Neural cell (in vitro differentiated cells): Measurements from ENCODE around the gene COL23A1. TPM values are rescaled to one million over a fixed set of nuclear protein-coding genes. Genes with fewer than 3 reads are reported as not detected.

Experiments used
- H2AFZ ChIP-seq: fragments of 200-600, 300-800 bp; sonication (generic), shearing (Covaris generic); 2 replicates; pipeline ENCODE4 v1.6.0; 2014; ENCODE audit warnings: low read depth, mild to moderate bottlenecking, antibody characterized with exemption, low read length, moderate library complexity
- H3F3A ChIP-seq: fragments of 200-600 bp; shearing (Covaris generic); 2 replicates; pipeline ENCODE4 v1.6.1; 2016; ENCODE audit warnings: mild to moderate bottlenecking, moderate library complexity, mixed read lengths, antibody characterized with exemption, low read length; ENCODE audit not compliant: insufficient read depth, poor library complexity, severe bottlenecking
- H3K27ac ChIP-seq: fragments of 200-600, 300-800 bp; sonication (generic), shearing (Covaris generic); 2 replicates; pipeline ENCODE4 v1.5.1; 2014; ENCODE audit warnings: mild to moderate bottlenecking, low read length, moderate library complexity
- H3K27me3 ChIP-seq: fragments of 300-800, 200-600 bp; sonication (generic), shearing (Covaris generic); 2 replicates; pipeline ENCODE4 v1.6.0; 2014; ENCODE audit warnings: mild to moderate bottlenecking, low read depth, low read length, moderate library complexity; ENCODE audit not compliant: insufficient read depth
- H3K36me3 ChIP-seq: fragments of 300-800, 200-600 bp; sonication (generic), shearing (Covaris generic); 2 replicates; pipeline ENCODE4 v1.5.1; 2014; ENCODE audit warnings: mild to moderate bottlenecking, antibody characterized with exemption, low read length, moderate library complexity; ENCODE audit not compliant: insufficient read depth
- H3K4me2 ChIP-seq: fragments of 300-800, 200-600 bp; sonication (generic), shearing (Covaris generic); 2 replicates; pipeline ENCODE4 v1.6.0; 2014; ENCODE audit warnings: mild to moderate bottlenecking, low read length
- H3K4me3 ChIP-seq: fragments of 300-800, 200-600 bp; sonication (generic), shearing (Covaris generic); 2 replicates; pipeline ENCODE4 v1.5.1; 2014; ENCODE audit warnings: mild to moderate bottlenecking, low read length, moderate library complexity
- H3K79me2 ChIP-seq: fragments of 200-600 bp; shearing (Covaris generic); replicated peaks from 2 replicates; pipeline ENCODE4 v1.6.0; 2014; ENCODE audit warnings: mild to moderate bottlenecking, low read length, moderate library complexity; ENCODE audit not compliant: insufficient read depth
- H3K9ac ChIP-seq: fragments of 300-800, 200-600 bp; sonication (generic), shearing (Covaris generic); 2 replicates; pipeline ENCODE4 v1.6.1; 2016; ENCODE audit warnings: mild to moderate bottlenecking, low read length, mixed read lengths
- H3K9me2 ChIP-seq: fragments of 200-600 bp; shearing (Covaris generic); 2 replicates; pipeline ENCODE4 v1.6.1; 2016; ENCODE audit warnings: mild to moderate bottlenecking, low read length, mixed read lengths; ENCODE audit not compliant: insufficient read depth
- H3K9me3 ChIP-seq: fragments of 200-600, 300-800 bp; sonication (generic), shearing (Covaris generic); 2 replicates; pipeline ENCODE4 v1.6.1; 2016; ENCODE audit warnings: mild to moderate bottlenecking, mixed run types, low read length, moderate library complexity, mixed read lengths
- H4K20me1 ChIP-seq: fragments of 200-600 bp; shearing (Covaris generic); 2 replicates; pipeline ENCODE4 v1.6.1; 2016; ENCODE audit warnings: mild to moderate bottlenecking, mixed run types; ENCODE audit not compliant: insufficient read depth
- EP300 ChIP-seq: fragments of 450-650 bp; conservative IDR thresholded peaks from 2 replicates; pipeline ENCODE4 v1.6.1; 2014; ENCODE audit warnings: antibody characterized with exemption, mild to moderate bottlenecking, moderate library complexity; ENCODE audit not compliant: poor library complexity, severe bottlenecking
- EZH2 ChIP-seq: fragments of 200-600, 300-800 bp; shearing (Covaris generic), sonication (generic); IDR thresholded peaks from 2 replicates; pipeline ENCODE4 v1.6.1; 2014; ENCODE audit warnings: antibody characterized with exemption, low read length, borderline replicate concordance, mild to moderate bottlenecking; ENCODE audit not compliant: insufficient read depth, poor library complexity, severe bottlenecking
- MXI1 ChIP-seq: fragments of 450-650 bp; conservative IDR thresholded peaks from 2 replicates; pipeline ENCODE4 v1.6.1; 2014; ENCODE audit warnings: antibody characterized with exemption, mild to moderate bottlenecking; ENCODE audit not compliant: poor library complexity, severe bottlenecking
- POLR2AphosphoS5 ChIP-seq: IDR thresholded peaks from 2 replicates; pipeline ENCODE4 v1.6.1; 2012
- RAD21 ChIP-seq: fragments of 450-650 bp; conservative IDR thresholded peaks from 2 replicates; pipeline ENCODE4 v1.6.1; 2014; ENCODE audit warnings: antibody characterized with exemption, mild to moderate bottlenecking, moderate library complexity
- SMC3 ChIP-seq: fragments of 450-650 bp; conservative IDR thresholded peaks from 2 replicates; pipeline ENCODE4 v1.6.1; 2014; ENCODE audit warnings: antibody characterized with exemption, mild to moderate bottlenecking, moderate library complexity; ENCODE audit not compliant: poor library complexity
- TAF1 ChIP-seq: IDR thresholded peaks from 2 replicates; pipeline ENCODE4 v1.6.1; 2012; ENCODE audit warnings: low read depth
- polyA plus RNA-seq: library from polyadenylated mRNA; depleted of rRNA; stranded (reverse); fragments of >200 nt; gene quantifications from 2 replicates; pipeline ENCODE4 v1.2.3, GENCODE V29; 2014
- TF ChIP-seq, protein P1 (sequence below): IDR thresholded peaks from 2 replicates; pipeline ENCODE4 v1.6.1; 2012; ENCODE audit warnings: borderline replicate concordance
- TF ChIP-seq, protein P2 (sequence below): fragments of 450-650 bp; IDR thresholded peaks from 2 replicates; pipeline ENCODE4 v1.5.1; 2014; ENCODE audit warnings: antibody characterized with exemption, mild to moderate bottlenecking, moderate library complexity; ENCODE audit not compliant: poor library complexity, severe bottlenecking

Gene COL23A1
- polyA plus RNA-seq, 1 donor from 2014 or later, result not detected

DNA sequence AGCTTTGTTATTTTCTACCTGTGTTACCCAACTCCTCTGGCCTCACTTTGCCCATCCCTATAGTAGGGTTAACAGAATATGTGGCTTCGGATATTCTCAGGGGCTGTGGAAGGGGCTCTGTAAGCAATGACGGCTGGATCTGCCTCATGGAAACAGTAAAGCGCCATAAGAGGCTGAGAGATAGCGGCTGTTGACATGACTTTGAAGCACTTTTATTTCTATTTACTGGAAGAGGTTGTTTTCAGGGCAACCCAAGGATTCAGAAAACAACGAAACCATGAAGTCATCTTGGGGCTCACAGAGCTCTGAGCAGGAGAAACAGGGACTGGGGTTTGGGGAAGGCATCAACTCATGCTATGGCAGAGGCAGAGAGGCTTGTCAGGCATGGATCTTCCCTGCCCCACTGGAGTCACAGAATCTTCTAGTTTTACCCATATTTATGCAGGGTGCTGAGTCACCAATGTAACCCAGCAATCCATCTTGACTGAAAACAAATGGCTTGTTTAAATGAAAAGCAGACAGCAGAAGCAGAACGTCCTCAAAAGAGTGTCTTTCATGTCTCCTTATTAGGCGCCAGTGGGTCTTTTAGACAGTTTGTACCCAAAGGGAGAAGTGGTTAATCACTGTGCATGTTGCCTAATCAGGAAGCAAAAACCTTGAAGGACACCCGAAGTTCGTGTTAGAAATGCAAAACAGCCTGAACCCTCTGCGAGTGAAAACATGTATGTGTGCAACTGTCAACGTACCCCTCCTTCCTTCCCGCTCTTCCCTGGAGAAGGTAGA is 113.0 kb downstream of the COL23A1 start:
- no peaks in the 10 kb centered on the region for H3K9me3 ChIP-seq
- H3K36me3 ChIP-seq, result no peaks in the 10 kb centered on the region
- no peaks in the 10 kb centered on the region for H3F3A ChIP-seq
- no peak overlapping the region for H3K4me2 ChIP-seq
- no peak overlapping the region for H3K4me3 ChIP-seq
- no peaks in the 10 kb centered on the region for H3K79me2 ChIP-seq
- H3K27me3 ChIP-seq, result no peaks in the 10 kb centered on the region
- no peaks in the 10 kb centered on the region for H4K20me1 ChIP-seq
- no peak overlapping the region for H3K9ac ChIP-seq
- no peak for TF ChIP-seq POLR2AphosphoS5
- TF ChIP-seq MXI1, result no peak
- no peak for TF ChIP-seq RAD21
- TF ChIP-seq, protein P1, sequence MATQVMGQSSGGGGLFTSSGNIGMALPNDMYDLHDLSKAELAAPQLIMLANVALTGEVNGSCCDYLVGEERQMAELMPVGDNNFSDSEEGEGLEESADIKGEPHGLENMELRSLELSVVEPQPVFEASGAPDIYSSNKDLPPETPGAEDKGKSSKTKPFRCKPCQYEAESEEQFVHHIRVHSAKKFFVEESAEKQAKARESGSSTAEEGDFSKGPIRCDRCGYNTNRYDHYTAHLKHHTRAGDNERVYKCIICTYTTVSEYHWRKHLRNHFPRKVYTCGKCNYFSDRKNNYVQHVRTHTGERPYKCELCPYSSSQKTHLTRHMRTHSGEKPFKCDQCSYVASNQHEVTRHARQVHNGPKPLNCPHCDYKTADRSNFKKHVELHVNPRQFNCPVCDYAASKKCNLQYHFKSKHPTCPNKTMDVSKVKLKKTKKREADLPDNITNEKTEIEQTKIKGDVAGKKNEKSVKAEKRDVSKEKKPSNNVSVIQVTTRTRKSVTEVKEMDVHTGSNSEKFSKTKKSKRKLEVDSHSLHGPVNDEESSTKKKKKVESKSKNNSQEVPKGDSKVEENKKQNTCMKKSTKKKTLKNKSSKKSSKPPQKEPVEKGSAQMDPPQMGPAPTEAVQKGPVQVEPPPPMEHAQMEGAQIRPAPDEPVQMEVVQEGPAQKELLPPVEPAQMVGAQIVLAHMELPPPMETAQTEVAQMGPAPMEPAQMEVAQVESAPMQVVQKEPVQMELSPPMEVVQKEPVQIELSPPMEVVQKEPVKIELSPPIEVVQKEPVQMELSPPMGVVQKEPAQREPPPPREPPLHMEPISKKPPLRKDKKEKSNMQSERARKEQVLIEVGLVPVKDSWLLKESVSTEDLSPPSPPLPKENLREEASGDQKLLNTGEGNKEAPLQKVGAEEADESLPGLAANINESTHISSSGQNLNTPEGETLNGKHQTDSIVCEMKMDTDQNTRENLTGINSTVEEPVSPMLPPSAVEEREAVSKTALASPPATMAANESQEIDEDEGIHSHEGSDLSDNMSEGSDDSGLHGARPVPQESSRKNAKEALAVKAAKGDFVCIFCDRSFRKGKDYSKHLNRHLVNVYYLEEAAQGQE, result no peak
- no peak for TF ChIP-seq EP300
- TF ChIP-seq, protein P2, sequence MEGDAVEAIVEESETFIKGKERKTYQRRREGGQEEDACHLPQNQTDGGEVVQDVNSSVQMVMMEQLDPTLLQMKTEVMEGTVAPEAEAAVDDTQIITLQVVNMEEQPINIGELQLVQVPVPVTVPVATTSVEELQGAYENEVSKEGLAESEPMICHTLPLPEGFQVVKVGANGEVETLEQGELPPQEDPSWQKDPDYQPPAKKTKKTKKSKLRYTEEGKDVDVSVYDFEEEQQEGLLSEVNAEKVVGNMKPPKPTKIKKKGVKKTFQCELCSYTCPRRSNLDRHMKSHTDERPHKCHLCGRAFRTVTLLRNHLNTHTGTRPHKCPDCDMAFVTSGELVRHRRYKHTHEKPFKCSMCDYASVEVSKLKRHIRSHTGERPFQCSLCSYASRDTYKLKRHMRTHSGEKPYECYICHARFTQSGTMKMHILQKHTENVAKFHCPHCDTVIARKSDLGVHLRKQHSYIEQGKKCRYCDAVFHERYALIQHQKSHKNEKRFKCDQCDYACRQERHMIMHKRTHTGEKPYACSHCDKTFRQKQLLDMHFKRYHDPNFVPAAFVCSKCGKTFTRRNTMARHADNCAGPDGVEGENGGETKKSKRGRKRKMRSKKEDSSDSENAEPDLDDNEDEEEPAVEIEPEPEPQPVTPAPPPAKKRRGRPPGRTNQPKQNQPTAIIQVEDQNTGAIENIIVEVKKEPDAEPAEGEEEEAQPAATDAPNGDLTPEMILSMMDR, result no peak
- TF ChIP-seq TAF1, result no peak
- no peak for TF ChIP-seq EZH2
- no peak overlapping the region for H2AFZ ChIP-seq
- H3K9me2 ChIP-seq, result no peaks in the 10 kb centered on the region
- no peak overlapping the region for H3K27ac ChIP-seq

DNA sequence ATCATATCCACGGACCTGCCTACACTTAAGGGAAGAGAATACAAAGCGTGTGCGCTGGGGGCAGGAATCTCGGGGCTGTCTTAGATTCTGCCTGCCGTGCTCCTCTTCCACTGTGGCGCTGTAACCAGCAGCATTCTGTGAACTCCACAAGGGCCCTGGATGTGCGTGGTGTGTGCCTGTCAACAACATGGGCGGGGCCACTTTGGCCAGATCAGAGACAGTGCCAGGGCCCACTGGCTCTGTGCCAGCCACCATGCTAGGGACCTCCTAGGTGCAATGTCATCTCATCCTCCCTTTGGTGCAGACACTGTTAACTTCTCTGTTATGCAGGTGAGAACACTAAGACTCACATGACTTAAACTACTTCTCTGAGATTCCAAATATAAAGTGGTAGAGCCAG is 113.7 kb downstream of the COL23A1 start:
- H3K9ac ChIP-seq, result no peak overlapping the region
- H3K9me3 ChIP-seq, result no peaks in the 10 kb centered on the region
- H4K20me1 ChIP-seq, result no peaks in the 10 kb centered on the region
- H3K27ac ChIP-seq, result no peak overlapping the region
- no peak overlapping the region for H3K4me2 ChIP-seq
- H3K79me2 ChIP-seq, result no peaks in the 10 kb centered on the region
- no peak overlapping the region for H3K4me3 ChIP-seq
- H3F3A ChIP-seq, result no peaks in the 10 kb centered on the region
- H3K27me3 ChIP-seq, result no peaks in the 10 kb centered on the region
- TF ChIP-seq EP300, result no peak
- TF ChIP-seq EZH2, result no peak
- TF ChIP-seq, protein P1, result no peak
- TF ChIP-seq, protein P2, result no peak
- no peak for TF ChIP-seq SMC3
- no peak for TF ChIP-seq POLR2AphosphoS5
- no peak for TF ChIP-seq MXI1
- no peak for TF ChIP-seq TAF1
- TF ChIP-seq RAD21, result no peak
- H3K36me3 ChIP-seq, result no peaks in the 10 kb centered on the region
- H2AFZ ChIP-seq, result no peak overlapping the region
- no peaks in the 10 kb centered on the region for H3K9me2 ChIP-seq
